Sciatic nerve (tissue), 2 donors: ENCODE results near the gene PDE5A. TPM values are rescaled to one million over a fixed set of nuclear protein-coding genes. Genes with fewer than 3 reads are reported as not detected.
"Not testable (repeated sequence)": the region's sequence is repeated elsewhere in the genome, so short reads cannot be mapped to it uniquely, and the experiment has no call there.

Experiments
- ATAC-seq: fragments of 200-7000 bp; cut with Tn5 transposase; one replicate; pipeline ENCODE4 v1.9.1; 2020; ENCODE audit warnings: mild to moderate bottlenecking, moderate library complexity
- DNase-seq: peaks from one replicate; pipeline ENCODE4 v3.0.0-alpha.2; 2020; ENCODE audit warnings: low spot score
- intact Hi-C: fragments of 100-400 bp; cut with DNase I; formaldehyde crosslinking; loops from one replicate; pipeline ENCODE4 v1.14.2; 2022
- total RNA-seq: library from RNA; stranded (reverse); fragmentation: NEBNext Ultra II Directional; extraction: Animal tissue kit (Norgen Biotek cat#: 25700); gene quantifications from one replicate; pipeline ENCODE4 v1.2.1, GENCODE V29; 2021
- donor health status: DM: no; HTN: no; CAD: no.
- donor health status: DM: no; HTN: no; CAD: no.

Gene PDE5A
- 55.8 TPM for total RNA-seq

DNA sequence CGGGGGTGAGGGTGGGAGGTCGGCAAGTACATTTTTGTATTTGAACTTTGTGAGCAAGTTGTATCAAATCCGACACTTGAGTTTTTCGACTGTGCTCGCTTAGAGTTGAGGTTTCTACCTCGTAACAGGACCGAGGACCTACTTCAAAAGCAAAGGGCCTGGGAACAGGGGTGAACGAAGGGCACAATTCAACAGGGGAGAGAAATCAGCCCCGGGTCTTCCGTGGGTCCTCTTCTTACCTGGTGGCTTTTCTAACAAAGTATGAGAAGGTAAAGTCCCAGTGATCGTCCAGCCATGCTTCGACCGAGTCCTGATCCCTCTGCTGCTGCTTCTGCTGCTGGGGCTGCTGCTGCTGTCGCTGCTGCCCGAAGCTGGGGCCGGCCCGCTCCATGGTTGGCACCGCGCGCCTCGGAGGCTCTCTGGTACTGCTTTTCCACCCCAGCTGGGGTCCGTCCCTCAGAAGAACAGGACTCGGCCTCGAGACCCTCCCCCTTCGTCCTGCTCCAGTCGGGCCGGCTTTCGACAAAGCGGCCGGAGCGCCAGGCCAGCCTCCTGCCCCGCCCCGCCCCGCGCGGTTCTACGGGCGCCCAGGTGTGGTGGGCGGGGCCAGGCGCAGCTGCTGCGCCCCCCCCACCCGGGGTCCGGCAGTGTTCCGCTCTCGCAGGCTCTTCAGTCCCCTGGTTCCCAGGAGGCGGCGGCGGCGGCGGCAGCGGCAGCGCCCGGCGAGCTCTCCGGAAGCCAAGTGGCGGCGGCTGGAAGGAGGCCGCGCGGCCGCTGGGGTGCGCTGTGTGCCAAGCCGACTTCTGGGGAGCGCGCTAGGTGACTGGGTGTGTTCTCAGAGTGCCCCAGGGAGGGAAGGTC, at the start of gene PDE5A:
Gene PDE5A, minus strand, starts transcription at position 524 of the 861 bp plus-strand sequence. Its CDS starts 133 bp downstream, at position 391.
- intact Hi-C loops = loop anchor here (5.0 kb wide), 1 partner anchor 419 kb away; no protein-coding TSS in a partner anchor
- ATAC-seq (peak; percentile 83), DNase-seq (peak; percentile 88)

DNA sequence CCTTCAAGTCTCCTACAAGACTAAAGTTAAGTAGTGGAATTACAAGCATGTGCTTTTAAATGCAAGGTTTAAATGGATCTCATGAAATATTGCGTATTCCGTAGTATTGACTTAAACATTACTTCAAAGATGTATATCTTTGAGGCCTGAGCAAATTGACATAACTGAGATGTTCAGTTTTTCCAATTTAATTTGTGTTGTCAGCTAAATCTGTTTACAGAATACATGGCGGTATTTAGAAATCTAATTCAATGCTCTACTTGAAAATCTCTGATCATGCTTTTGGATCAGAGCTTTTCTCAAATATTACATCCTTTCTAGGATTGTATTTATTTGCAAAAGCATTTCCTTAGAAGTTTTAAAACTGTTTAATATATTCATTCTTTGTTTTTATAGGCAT, 47.5 kb upstream of the PDE5A start:
- no peak for DNase-seq
- intact Hi-C loops = no loop called here
- ATAC-seq = no peak

DNA sequence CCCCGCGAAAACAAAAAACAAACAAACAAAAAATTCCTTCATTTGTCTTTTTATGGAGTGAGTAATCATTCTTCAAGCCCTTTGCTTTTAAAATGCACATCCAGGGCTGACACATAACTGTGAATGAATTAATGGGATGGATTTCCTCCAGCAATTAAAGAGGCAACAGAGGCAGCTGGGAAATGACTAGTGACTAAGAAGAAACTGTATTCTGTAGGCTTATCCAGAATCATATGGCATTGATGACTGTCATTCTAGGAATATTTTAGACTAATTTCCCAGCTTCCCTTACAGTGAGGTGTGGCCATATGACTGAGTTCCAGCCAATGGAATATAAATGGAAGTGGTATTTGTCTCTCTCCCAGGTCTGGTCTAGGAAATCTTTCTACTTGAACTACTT, 46.8 kb upstream of the PDE5A start:
- intact Hi-C loops = no loop called here
- ATAC-seq = no peak
- no peak for DNase-seq

DNA sequence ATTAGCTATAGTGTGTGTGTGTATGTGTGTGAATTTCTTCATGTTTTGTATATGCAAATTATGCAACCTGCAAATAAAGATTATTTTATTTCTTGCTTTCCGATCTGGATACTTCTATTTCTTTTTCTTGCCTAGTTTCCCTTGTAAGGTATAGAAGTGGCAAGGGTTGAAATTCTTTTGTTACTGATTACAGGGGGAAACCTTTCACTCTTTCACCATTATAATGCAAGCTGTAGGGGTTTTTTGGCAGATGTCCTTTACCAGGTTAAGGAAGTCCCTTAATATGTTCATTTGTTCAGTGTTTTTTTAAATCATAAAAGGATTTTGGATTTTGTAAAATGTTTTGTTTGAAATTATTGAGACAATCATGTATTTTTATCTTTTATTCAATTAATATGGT, 44.3 kb upstream of the PDE5A start:
- no peak for DNase-seq
- intact Hi-C loops = no loop called here
- ATAC-seq = no peak

DNA sequence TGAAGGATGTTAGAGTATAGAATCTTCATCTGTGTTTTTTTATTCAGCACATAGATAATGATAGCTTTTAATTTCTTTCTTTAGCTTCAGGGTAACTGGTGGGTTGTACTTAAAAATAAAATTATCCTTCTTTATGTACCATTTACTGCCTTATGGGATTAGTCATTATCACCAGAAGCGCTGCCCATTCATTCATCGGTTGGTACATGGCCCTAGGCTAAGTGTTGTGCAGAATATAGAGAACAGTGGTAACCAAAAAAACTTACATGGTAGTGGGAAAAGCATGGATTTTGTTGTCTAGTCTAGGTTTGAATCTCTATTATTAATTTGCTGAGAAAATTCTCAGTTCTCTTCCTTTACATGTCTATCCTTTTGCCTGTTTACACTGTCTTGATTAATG, 43.5 kb upstream of the PDE5A start:
- ATAC-seq = no peak

DNA sequence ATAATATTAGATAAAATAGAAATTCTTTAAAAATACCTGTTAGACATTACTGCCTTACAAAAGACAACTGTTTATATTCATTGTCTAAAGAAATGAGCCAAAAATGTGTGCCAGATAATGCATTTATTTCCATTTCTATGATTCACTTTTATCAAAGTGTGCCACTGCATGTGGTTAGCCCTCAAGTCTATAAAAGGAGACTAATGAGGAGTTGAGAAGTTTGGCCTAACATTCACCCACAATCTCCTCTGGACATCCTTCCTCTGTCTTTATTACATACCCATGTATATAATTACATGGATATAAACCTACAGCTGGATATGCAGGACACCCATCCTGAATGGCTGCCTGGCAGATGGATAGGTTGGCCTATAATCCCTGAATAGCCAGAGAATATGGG, 42.6 kb upstream of the PDE5A start:
- ATAC-seq = no peak
- intact Hi-C loops = no loop called here
- no peak for DNase-seq

More for the DNA sequence above, 43.5 kb upstream of the PDE5A start:
- DNase-seq = no peak
- intact Hi-C loops = no loop called here

DNA sequence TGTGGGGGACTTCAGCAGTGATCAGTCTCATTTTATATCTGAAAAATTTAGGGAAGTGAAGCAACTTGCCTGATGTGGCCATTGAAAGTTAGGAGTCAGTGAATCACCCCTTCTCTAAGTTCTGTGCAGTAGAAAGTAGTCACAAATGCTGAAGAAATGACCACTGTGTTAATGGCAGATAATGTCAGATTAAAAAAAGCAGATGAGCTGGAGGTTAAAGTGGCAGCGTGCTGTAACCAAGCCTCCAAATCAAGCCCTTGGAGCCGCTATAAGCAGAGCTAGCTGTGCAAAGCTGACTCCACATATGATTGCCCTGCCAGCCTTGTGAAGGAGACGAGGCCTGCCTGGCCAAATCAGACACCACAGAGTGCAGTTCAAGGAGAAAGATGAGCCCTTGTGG, 39.2 kb upstream of the PDE5A start:
- no peak for DNase-seq
- no peak for ATAC-seq
- intact Hi-C loops = no loop called here

DNA sequence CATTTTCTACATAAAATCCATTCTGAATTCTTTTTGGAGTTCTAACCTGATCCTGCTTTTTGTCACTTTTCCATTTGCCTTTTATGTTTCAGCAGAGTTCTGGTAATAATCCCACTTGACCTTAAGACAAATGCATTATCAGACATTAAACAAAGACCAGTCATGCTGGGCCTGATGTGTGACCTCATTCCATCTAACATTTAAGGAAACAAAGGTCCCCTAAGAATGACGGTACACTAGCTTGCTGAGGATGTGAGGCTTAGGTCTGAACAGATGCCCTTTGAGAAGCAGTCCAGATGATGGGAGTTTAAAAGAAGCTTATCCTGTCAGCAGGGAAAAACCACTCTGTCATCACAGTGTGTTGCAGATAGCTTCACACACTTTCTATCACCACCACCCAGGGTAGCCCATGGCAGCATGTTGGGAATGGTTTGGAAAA, 38.1 kb upstream of the PDE5A start:
- DNase-seq (no peak), ATAC-seq (no peak)
- intact Hi-C loops = no loop called here

DNA sequence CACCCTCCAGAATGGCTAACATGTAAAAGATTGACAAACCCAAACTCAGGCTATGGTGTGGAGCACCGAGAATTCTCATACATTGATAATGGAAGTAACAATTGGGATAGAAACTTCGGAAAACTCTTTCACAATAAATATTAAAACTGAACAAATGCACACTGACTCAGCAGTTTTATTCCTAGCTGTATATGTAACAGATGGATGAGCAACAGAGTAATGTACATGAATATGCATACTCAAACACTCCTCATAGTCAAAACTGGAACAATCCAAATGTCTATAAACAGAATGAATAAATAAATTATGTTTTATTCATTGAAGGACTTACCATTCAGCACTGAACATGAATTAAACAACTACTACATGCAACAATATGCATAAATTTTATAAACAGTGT, 37.1 kb upstream of the PDE5A start:
- intact Hi-C loops = no loop called here

DNA sequence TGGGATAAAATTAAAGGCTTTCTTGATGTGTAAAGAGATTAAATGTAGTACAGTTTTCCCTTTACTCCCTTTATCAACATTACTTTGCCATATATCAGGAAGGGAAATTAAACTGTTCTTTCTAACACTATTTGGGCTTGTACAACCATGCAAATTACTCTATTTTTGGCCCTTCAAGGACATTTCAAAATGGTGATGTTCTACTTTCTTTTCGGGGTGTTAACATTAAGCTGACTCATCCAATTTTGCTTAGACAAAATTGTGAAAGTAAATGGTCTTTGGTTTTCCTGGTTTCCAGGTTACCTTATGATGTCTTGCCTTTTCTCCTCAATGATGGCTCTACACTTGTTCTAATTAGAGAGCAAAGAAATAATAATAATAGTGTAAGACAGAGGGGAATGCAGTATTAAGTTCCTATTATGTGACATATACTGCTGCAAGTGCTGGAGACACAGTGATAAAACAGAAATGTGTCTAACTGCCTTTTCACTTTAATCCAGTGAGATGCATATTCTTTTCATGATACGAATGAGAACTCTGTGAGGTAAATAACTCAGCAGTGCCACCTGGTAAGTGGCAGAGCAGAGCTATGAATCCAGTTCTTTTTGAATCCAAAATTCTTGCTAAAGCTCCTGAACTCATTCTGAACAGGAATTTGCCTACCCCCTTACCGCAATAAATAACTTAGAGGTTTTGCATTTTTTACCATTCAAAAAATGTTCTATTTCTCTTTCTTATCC, 35.7 kb upstream of the PDE5A start:
- DNase-seq = no peak
- ATAC-seq = peak; percentile 36
- intact Hi-C loops = no loop called here

More for the DNA sequence above, 37.1 kb upstream of the PDE5A start:
- DNase-seq = no peak
- ATAC-seq = no peak

DNA sequence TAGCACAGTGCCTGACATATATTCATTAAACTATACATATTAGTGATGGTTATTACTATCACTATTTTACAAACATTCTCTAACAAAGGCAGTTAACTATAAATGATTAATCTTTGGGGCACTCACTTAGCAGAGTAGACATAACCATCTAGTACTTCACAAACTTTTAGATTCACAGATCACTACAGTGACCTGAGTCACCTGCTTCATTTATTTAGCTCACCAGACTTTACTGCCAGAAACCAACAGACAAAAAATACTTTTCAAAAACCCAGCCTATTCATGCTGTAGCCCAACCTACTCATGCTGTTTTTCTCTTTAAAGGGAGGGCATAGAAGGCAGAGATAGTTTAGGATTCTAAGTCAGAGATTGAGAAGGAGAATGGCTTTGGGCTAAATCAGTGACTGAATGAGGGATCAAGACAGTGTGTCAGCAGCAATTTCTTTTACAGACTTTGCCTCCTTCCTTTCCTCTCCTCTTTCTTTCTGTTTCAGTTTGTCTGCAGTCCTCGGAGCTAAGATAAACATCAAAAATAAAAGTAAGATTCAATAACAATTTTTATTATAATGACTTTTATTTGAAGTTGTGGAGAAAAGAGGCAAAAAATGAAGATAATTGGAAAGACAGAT, 34.7 kb upstream of the PDE5A start:
- peak; percentile 55 for ATAC-seq
- intact Hi-C loops = no loop called here
- no peak for DNase-seq

DNA sequence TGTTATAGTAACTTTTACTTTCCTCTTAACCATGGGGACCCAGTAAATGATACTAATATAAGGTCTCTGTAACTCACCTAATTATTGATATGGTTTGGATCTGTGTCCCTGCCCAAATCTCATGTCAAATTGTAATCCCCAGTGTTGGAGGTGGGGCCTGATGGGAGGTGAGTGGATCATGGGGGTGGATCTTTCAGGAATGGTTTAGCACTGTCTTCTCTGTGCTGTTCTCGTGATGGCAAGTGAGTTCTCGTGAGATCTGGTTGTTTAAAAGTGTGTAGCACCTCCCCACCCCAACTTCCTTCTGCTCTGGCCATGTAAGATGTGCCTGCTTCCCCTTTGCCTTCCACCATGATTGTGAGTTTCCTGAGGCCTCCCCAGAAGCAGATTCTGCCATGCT, 34.0 kb upstream of the PDE5A start:
- intact Hi-C loops, ATAC-seq, DNase-seq: not testable (repeated sequence)

DNA sequence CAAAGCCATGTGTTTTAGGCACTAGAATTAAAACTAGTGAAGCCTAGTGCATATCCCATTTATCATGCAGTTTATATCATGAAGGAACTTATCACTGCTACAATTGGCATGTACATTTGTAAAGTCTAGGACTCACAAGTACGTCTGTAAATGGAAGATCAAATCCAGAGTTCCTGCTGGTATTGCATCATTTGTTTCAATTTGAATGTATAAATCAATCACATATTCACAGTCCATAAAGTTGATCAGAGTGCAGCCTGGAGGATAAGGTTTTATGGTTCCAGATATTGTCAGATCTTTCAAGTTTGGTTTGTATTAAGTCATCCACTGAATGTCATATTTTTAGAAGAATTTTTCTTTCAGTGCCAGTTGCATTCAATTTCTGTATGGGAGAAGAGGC, 32.6 kb upstream of the PDE5A start:
- ATAC-seq (no peak), DNase-seq (no peak)
- intact Hi-C loops = no loop called here

DNA sequence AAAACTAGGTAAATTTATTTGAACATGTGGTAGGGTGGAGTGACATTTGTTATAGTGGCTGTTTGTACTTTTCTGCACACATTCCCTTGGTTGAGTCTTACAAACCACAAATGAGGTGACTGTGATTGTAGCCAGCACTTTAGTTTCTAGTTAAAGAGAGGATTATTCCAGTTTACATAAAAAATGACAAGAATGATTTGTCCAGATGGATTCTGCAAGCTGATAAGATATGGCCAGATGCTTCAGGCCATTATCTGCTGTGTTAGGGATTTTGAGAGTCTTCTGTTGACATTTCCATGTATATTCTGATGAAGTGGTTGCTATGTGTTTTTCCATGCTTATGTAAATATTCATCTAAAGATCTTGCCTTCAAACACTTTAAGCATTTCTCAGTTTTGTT, 31.0 kb upstream of the PDE5A start:
- no peak for DNase-seq
- intact Hi-C loops = no loop called here
- ATAC-seq = no peak

DNA sequence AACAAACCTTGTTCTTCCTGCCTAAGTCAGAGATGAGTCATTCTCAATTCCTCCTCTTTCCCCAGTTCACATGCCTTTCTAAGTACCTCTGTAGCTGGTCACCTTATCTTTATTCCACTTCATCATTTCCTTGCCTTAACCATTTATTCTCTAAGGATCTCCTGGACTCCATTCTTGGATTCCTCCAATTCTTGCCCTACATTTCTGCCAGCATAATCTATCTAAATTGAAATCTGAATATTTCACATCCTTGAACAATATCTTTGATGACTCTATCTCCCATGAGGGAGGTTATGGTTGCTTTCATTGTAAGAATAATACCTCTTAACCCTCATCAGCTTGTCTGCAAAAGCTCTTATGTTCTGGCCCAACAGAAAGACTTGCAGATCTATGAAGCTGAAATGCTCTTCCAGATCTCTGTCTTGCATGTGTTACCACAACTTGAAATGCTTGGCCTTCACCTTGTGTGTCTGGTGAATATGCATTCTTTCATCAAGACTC, 28.6 kb upstream of the PDE5A start:
- DNase-seq (no peak), ATAC-seq (no peak)
- intact Hi-C loops = no loop called here

DNA sequence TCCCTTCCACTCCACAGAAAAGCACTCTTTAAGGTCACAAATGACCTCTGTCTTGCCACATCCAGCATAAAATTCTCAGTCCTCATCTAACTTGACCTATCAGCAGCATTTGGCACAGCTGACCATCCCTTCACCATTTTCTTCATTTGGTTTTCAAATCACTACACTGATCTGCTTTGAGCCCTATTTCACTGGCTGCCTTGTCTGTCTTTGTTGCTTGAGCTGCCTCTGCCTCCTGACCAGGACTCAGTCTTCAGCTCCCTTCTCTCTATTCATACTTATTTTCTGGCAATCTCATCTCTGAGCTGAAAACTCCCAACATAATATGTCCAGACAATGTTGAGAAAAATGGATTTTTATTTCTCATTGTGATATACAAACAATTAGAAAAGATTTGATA, 27.7 kb upstream of the PDE5A start:
- no peak for DNase-seq
- intact Hi-C loops = no loop called here
- ATAC-seq = no peak

DNA sequence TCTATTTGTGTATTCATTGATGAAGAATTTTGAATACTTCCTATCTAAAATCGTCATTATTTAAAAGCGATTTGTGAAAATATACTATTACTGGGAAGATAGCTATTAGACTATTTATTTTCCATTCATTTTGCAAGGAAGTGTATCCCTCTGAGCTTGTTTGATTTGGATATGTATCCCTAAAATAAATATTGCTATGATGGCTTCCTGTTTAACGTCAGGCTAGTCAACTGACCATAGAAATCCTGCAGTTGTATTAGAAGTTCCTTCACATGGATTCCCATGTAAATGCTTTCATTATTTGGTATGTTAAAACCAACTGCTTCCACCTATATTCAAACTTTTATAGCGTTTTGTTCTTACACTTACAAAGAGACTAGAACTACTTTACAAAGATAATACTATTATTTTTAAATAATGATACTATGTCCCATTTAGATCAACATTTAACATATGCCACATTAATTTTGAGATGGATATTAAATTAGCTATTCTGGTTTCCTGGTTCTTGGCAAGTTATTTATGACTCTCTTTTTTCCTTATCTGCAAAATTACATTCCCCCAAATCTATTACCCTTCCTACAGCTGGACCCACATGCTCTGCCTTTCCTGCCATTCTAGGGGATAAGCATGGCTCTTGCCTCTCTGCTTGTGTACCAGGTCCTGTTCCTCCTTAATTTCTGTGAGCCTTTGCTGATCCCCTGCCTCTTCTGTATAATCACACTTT, 26.7 kb upstream of the PDE5A start:
- ATAC-seq (no peak), DNase-seq (no peak)
- intact Hi-C loops = no loop called here

DNA sequence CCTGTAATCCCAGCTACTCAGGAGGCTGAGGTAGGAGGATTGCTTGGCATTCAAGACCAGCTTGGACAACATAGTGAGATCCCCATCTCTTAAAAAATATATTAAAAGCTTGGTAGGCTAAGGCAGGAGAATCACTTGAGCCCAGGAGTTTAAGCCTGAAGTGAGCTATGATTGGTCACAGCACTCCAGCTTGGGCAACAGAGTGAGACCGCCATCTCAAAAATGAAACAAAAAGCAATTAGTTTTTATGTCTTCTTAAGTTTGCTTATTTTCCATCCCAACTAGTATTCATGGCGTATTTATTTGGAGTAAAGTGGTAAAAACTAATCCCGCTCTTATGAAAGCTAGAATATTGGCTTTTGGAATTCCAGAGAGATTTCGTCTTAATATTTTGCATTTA, 25.4 kb upstream of the PDE5A start:
- ATAC-seq = no peak
- DNase-seq = no peak
- intact Hi-C loops = no loop called here

DNA sequence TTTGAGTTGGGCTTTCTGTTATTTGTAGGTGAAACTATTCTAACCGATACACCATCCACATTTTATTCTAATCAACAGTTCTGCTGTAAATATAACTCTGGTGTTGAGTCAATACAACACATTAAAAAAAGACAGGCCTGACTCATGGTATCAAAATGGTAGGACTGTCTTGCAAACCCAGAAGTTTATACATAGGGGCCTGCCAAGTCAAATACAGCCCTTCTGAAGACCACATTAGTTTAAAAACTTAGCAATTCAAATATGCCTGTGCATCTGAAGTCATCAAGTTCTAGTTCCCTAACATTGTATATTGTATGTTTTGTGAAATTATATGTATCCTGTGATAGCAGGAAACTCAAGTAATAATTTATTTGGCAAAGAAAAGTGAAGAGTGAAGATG, 24.4 kb upstream of the PDE5A start:
- no peak for DNase-seq
- intact Hi-C loops = no loop called here
- ATAC-seq = no peak
